Hepatocyte (in vitro differentiated cells): ENCODE measurements around the gene GCSH. TPM values are rescaled to one million over a fixed set of nuclear protein-coding genes. Genes with fewer than 3 reads are reported as not detected.

Experiments used
- DNase-seq: peaks from one replicate; pipeline ENCODE4 v3.0.0-alpha.2; 2016; ENCODE audit warnings: low spot score
- H2AFZ ChIP-seq: fragments of 200-600 bp; sonication (generic); 2 replicates; pipeline ENCODE4 v1.6.0; 2016; ENCODE audit warnings: antibody characterized with exemption, mild to moderate bottlenecking
- H3K27ac ChIP-seq: fragments of 200-600 bp; sonication (generic); 2 replicates; pipeline ENCODE4 v1.5.1; 2016; ENCODE audit warnings: mild to moderate bottlenecking
- H3K27me3 ChIP-seq: fragments of 200-600 bp; sonication (generic); 2 replicates; pipeline ENCODE4 v1.6.1; 2016
- H3K36me3 ChIP-seq: fragments of 200-600 bp; sonication (generic); replicated peaks from 2 replicates; pipeline ENCODE4 v1.5.1; 2016; ENCODE audit warnings: low read depth; ENCODE audit not compliant: insufficient read depth
- H3K4me1 ChIP-seq: fragments of 200-600 bp; sonication (generic); 2 replicates; pipeline ENCODE4 v1.5.1; 2016; ENCODE audit warnings: mild to moderate bottlenecking, moderate library complexity; ENCODE audit not compliant: insufficient read depth
- H3K4me2 ChIP-seq: fragments of 200-600 bp; sonication (generic); 2 replicates; pipeline ENCODE4 v1.6.0; 2016
- H3K4me3 ChIP-seq: fragments of 200-600 bp; sonication (generic); 2 replicates; pipeline ENCODE4 v1.5.1; 2016; ENCODE audit warnings: mild to moderate bottlenecking
- H3K79me2 ChIP-seq: fragments of 200-600 bp; sonication (generic); 2 replicates; pipeline ENCODE4 v1.6.0; 2017; ENCODE audit warnings: mild to moderate bottlenecking
- H3K9me2 ChIP-seq: fragments of 200-600 bp; sonication (generic); replicated peaks from 2 replicates; pipeline ENCODE4 v1.6.0; 2017; ENCODE audit warnings: mild to moderate bottlenecking; ENCODE audit not compliant: insufficient read depth
- H3K9me3 ChIP-seq: fragments of 200-600 bp; sonication (generic); 2 replicates; pipeline ENCODE4 v1.5.1; 2016; ENCODE audit warnings: low read depth, mild to moderate bottlenecking
- H4K20me1 ChIP-seq: fragments of 200-600 bp; sonication (generic); 2 replicates; pipeline ENCODE4 v1.6.0; 2016; ENCODE audit warnings: mild to moderate bottlenecking; ENCODE audit not compliant: insufficient read depth, poor library complexity, severe bottlenecking
- CTCF ChIP-seq: fragments of 200-600 bp; sonication (generic); IDR thresholded peaks from 2 replicates; pipeline ENCODE4 v1.5.1; 2016; ENCODE audit warnings: antibody characterized with exemption, mild to moderate bottlenecking; ENCODE audit not compliant: poor library complexity
- EZH2 ChIP-seq: fragments of 200-600 bp; sonication (generic); IDR thresholded peaks from 2 replicates; pipeline ENCODE4 v1.6.1; 2016; ENCODE audit warnings: antibody characterized with exemption, mild to moderate bottlenecking, borderline replicate concordance
- EZH2phosphoT487 ChIP-seq: fragments of 200-600 bp; sonication (generic); IDR thresholded peaks from one replicate; pipeline ENCODE4 v1.6.1; 2018; ENCODE audit warnings: antibody characterized with exemption, mild to moderate bottlenecking, low read depth, moderate library complexity; ENCODE audit not compliant: unreplicated experiment, severe bottlenecking
- WGBS: methylation state at CpG from one replicate; pipeline ENCODE4 v1.1.6; 2016; ENCODE audit warnings: low lambda C conversion rate; ENCODE audit errors: missing lambda C conversion rate; 5-methylcytosine and 5-hydroxymethylcytosine counted together
- polyA plus RNA-seq: library from polyadenylated mRNA; unstranded; fragments of >200 nt; fragmentation: Nextera tagmentation; extraction: Ambion mirVana; gene quantifications from 2 replicates; pipeline ENCODE4 v1.2.1, GENCODE V29; 2016
- total RNA-seq: library from RNA; depleted of rRNA; stranded (reverse); fragments of >200 nt; gene quantifications from 2 replicates; pipeline ENCODE4 v1.2.3, GENCODE V29; 2014

GCSH gene
- total and polyA plus RNA-seq, 2 experiments from 2014 or later, result 53.6 to 83.1 TPM

- 88% methylated on average over 1 of the region's 1 CpG for WGBS
Observed at GRCh38 chr16:81080233-81080632, 16.0 kb downstream of the GCSH start.

GRCh38 chr16:81077076-81077940, 18.9 kb downstream of the GCSH start, which contains the start of gene C16orf46:
Gene C16orf46 (minus strand): TSS chr16:81077238. CDS start chr16:81063955, 13,283 bp downstream.
- no peaks in the 10 kb centered on the region for H3K9me3 ChIP-seq
- H3K4me3 ChIP-seq, result peak within 1 kb of the TSS; percentile 79
- peak within 1 kb of the TSS; percentile 82 for H2AFZ ChIP-seq
- H4K20me1 ChIP-seq, result no peaks in the 10 kb centered on the region
- H3K4me1 ChIP-seq, result peaks cover 8% of the 10 kb centered on the region
- H3K4me2 ChIP-seq, result peak within 1 kb of the TSS; percentile 92
- H3K36me3 ChIP-seq, result no peaks in the 10 kb centered on the region
- WGBS, result 13% methylated on average over 56 of the region's 59 CpGs
- H3K79me2 ChIP-seq, result no peaks in the 10 kb centered on the region
- no peaks in the 10 kb centered on the region for H3K27me3 ChIP-seq
- peak; percentile 98 for DNase-seq
- peak within 1 kb of the TSS; percentile 99 for H3K27ac ChIP-seq
- no peaks in the 10 kb centered on the region for H3K9me2 ChIP-seq
- TF ChIP-seq EZH2phosphoT487 (no peak), CTCF (no peak)

More at GRCh38 chr16:81080233-81080632, 16.0 kb downstream of the GCSH start:
- TF ChIP-seq EZH2, result no peak
- TF ChIP-seq CTCF, result no peak
- no peak for TF ChIP-seq EZH2phosphoT487
- no peaks in the 10 kb centered on the region for H3K79me2 ChIP-seq
- no peaks in the 10 kb centered on the region for H3K9me2 ChIP-seq
- H3K36me3 ChIP-seq, result no peaks in the 10 kb centered on the region
- no peak overlapping the region for H3K4me3 ChIP-seq
- no peaks in the 10 kb centered on the region for H3K27me3 ChIP-seq
- no peaks in the 10 kb centered on the region for H3K9me3 ChIP-seq
- no peaks in the 10 kb centered on the region for H4K20me1 ChIP-seq
- peaks cover 8% of the 10 kb centered on the region for H3K4me1 ChIP-seq
- no peak for DNase-seq
- H3K4me2 ChIP-seq, result no peak overlapping the region
- H3K27ac ChIP-seq, result no peak overlapping the region
- no peak overlapping the region for H2AFZ ChIP-seq

- Histone ChIP-seq H3K36me3 (no peaks in the 10 kb centered on the region), H4K20me1 (no peaks in the 10 kb centered on the region), H3K4me2 (peak overlapping the region; percentile 92), H3K27ac (peak overlapping the region; percentile 99), H3K9me2 (no peaks in the 10 kb centered on the region), H3K79me2 (no peaks in the 10 kb centered on the region), H3K9me3 (no peaks in the 10 kb centered on the region), H3K27me3 (no peaks in the 10 kb centered on the region), H3K4me1 (peaks cover 8% of the 10 kb centered on the region), H2AFZ (peak overlapping the region; percentile 80), H3K4me3 (peak overlapping the region; percentile 79)
- peak; percentile 93 for DNase-seq
- under 1% methylated on average over 26 of the region's 27 CpGs for WGBS
- TF ChIP-seq EZH2phosphoT487 (no peak), CTCF (no peak), EZH2 (no peak)
Observed at GRCh38 chr16:81076566-81077075, 19.6 kb downstream of the GCSH start.
